Globus pallidus (tissue), 1 donor: Measurements from ENCODE around the gene PPP1R13B.
"Not testable (repeated sequence)": the region's sequence is repeated elsewhere in the genome, so short reads cannot be mapped to it uniquely, and the experiment has no call there.

Experiments used
- DNase-seq: peaks from one replicate; pipeline ENCODE4 v3.0.0-alpha.2; 2015; ENCODE audit warnings: low spot score

PPP1R13B gene, protein sequence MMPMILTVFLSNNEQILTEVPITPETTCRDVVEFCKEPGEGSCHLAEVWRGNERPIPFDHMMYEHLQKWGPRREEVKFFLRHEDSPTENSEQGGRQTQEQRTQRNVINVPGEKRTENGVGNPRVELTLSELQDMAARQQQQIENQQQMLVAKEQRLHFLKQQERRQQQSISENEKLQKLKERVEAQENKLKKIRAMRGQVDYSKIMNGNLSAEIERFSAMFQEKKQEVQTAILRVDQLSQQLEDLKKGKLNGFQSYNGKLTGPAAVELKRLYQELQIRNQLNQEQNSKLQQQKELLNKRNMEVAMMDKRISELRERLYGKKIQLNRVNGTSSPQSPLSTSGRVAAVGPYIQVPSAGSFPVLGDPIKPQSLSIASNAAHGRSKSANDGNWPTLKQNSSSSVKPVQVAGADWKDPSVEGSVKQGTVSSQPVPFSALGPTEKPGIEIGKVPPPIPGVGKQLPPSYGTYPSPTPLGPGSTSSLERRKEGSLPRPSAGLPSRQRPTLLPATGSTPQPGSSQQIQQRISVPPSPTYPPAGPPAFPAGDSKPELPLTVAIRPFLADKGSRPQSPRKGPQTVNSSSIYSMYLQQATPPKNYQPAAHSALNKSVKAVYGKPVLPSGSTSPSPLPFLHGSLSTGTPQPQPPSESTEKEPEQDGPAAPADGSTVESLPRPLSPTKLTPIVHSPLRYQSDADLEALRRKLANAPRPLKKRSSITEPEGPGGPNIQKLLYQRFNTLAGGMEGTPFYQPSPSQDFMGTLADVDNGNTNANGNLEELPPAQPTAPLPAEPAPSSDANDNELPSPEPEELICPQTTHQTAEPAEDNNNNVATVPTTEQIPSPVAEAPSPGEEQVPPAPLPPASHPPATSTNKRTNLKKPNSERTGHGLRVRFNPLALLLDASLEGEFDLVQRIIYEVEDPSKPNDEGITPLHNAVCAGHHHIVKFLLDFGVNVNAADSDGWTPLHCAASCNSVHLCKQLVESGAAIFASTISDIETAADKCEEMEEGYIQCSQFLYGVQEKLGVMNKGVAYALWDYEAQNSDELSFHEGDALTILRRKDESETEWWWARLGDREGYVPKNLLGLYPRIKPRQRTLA

DNA sequence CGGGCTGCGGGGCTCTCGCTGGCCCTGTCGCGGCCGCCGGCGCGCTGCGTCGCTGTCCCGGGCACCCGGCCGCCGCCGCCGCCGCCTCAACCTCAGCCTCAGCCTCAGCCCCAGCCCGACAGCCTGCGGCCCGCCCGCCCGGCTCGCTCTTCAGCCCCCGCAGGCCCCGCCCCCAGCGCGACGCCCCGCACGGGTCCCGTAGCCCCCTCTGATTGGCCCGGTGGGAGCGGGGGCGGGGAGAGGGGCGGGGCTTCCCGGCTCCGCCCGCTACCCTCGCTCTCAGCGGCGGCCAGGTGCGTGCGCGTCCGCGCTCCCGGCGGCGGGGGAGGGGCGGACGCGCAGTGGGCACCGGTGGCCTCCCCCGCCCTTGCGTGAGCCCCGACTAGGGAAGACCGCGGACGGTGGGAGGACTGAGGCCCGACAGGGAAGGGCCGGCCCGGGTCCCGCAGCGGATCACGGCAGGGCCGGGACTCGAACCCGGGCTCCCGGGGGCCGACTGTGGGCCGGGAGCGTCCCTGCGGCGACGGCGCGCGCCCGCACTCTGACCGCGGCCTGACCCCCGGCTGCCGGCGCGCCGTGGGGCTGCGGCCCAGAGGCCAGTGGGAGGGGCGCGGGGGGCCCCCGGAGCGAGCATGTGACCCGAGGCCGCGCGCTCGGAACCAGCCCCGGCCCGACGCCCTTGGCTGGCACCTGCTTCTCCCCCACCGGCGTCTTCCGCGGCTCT is at the start of gene PPP1R13B:
Gene PPP1R13B (minus strand): TSS at position 125 of the 724 bp plus-strand sequence. CDS start 268 bp downstream, outside the sequence.
- peak; percentile 91 for DNase-seq

- DNase-seq: no peak
Observed at GRCh38 chr14:103896578-103896977, 49.2 kb upstream of the PPP1R13B start.

DNA sequence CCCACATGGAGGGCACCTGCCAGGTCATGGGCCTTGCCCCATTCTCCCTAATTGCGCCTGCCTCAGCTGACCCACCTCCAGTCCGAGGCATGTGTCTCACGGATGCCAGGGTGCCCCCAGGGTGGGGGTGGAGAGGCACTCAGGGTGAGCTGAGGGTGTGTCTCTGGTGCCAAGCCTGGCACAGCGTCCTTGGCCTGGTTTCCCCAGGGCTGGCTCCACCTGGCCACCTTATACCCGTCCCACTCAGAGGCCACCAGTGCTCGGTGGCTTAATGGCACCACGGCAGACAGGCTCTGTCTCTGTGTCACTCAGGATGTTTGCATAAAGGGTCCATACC is 47.3 kb upstream of the PPP1R13B start:
- no peak for DNase-seq

DNA sequence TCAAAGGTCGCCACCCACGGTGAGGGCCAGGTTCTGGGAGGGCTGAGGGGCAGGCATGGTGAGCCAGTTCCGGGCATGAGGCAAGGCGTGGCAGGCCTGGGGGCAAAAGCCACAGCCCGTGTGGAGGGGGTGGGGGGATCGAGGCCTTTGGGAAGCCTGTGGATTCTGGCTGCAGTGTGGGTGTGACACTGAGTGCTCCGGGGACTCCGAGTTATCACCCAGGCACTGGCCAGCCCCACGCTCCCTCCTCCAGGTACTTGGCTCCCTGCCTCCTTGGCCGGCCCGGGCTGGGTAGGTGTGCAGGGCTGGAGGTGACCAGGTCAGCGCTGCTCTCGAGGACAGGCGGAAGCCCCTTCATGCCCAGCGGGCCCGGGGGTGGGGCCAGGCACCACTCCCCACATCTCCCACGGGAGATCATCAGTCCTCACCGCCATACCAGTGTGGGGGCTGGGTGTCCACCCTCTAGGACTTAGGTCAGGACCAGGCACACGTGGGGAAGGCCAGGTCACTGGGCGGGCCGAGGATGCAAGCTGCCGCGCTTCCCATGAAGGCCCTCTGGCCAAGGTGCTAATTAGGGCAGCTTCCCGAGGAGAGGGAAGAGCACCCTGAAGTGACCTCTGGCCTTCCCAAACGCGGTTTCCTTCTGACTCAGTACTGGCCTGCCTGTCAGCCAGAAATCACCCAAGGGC is 46.8 kb upstream of the PPP1R13B start:
- no peak for DNase-seq

- no peak for DNase-seq
Observed at GRCh38 chr14:103892247-103892646, 44.9 kb upstream of the PPP1R13B start.

DNA sequence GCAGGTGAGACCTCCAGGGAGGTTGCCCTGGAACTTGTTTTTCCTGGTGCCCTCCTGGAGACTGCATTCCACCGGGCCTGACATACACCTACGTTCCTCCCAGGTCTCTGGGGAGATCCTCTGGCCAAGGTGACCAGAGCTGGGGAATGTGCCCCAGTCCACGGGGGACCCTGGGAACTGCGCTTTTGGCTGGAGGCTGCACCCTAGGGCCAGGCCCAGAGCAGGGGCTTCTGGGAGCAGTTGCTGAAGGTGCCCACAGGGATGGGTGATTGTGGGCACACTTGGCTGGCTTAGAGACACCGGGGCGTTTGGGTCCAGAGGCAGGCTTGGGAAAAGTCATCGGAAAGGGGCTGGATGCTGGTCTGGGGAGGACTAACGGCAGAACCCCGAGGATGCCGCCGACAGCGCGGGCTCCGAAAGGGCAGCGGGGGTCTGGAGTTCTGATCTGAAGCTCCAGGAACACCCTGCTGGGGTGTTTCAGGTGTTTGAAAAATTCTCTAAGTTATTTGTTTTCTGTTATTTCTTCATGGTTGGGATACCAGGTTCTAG is 44.4 kb upstream of the PPP1R13B start:
- no peak for DNase-seq

GRCh38 chr14:103890821-103891666 is 43.7 kb upstream of the PPP1R13B start:
- DNase-seq: no peak

- DNase-seq: no peak
Observed at GRCh38 chr14:103890052-103890371, 42.6 kb upstream of the PPP1R13B start.

DNA sequence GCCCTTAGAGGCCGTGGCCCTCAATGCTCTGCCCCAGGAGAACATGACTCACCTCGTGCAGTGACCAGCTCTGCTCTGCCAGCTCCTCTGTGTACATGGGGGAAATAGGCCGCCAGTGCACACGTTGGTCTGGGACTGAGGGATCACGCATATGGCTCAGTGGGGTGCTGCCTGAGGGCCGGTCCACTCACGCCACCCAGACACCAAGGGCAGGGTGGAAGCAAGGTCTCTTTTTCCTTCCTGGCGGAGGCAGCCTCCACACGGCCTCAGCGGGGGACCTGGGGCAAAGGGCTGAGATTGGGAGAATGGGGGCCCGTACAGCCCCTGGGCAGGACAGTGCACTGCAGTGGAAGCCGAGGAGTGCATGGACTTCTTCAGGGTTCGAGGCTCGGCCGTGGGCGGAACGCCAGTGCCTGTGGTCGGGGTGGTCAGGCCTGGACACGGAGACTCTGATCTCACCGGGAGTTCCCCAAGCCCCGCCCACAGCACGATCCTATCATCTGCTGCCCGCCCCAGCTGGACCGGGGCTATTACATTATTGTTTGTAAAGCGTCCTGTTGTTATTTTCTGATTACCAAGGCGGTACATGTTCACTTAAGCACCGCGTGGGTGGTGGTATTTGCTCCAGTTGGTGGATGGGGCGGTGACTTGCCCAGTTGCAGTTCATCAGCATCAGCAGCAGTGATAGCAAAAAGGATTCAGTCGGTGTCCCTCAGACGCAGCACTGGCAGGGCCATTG is 42.1 kb upstream of the PPP1R13B start:
- no peak for DNase-seq

- DNase-seq: not testable (repeated sequence)
Observed at GRCh38 chr14:103889002-103889312, 41.6 kb upstream of the PPP1R13B start.

GRCh38 chr14:103887557-103888115 is 40.3 kb upstream of the PPP1R13B start:
- no peak for DNase-seq

DNA sequence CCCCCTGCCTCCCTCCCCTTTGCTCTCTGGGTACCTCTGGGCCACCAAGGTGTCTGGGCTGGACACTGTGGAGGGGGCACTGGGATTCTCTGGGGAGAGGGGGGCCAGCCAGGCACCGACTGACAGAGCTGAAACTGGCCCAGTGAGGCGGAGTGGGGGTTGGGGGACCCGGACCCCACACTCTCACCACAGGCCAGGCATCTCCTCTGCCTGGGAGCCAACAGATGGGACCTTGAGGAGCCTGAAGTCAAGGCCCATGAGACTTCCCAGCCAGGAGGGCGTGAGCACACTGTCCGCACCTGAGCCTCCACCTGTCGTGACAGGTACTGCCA is 39.8 kb upstream of the PPP1R13B start:
- DNase-seq: no peak

DNA sequence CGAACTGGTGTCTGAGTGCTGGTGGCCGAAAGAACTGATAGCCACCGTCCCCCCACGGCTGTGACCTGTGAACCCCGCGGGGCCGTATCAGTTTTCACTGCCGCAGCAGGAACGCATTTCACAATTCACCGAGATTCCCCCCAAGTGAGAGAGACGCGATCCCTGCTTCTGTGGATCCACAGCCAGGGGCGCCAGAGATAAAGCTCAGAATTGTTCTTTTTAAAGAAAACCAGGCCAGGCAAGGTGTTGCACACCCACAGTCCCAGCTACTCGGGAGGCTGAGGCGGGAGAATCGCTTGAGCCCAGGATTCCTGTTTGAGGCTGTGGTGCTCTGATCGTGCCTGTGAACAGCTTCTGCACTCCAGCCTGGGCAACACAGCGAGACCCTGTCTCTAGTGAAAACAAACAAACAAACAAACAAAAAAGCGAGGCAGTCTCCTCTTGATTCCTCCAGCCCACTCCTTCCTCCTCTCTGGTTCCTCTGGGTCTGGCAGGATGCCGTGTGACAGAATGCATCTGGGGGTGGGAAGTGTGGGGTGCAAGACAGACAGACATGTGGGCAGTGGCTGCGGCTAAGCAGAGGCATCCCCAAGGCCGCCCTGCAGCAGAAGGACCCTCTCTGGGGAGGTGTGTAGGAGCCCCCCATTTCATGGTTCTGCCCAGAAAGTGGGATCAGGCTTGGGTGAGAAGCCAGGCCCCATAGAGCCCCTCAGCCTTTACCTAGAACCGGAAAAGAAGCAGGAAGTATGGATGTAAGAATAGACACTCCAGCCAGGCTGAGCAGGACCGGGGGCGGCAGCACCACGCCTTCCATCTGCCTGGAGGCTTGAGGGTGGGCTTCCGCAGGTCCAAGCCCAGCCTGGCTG is 39.2 kb upstream of the PPP1R13B start:
- DNase-seq: no peak

DNA sequence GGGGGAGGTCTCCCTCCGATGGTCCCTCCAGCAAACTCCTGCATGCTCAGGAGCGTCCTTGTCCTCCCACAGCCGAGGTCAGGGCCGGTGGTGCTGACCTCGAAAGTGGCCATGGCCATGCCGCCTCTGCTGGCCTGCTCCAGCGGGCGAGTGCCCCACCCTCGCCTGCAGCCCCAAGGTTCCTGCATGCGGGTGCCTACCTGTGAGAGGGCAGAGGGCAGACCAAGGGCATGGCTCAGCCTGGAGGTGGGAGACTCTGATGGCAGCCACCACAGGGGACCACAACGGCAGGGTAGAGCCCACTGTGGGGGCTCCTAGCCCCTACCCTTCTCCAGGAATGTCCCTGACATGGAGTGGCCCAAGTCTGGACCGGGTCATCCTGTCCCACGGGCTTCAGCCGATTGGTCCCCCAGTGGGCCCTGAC is 38.1 kb upstream of the PPP1R13B start:
- no peak for DNase-seq

- no peak for DNase-seq
Observed at GRCh38 chr14:103884854-103885253, 37.5 kb upstream of the PPP1R13B start.

GRCh38 chr14:103883263-103883523 is 35.8 kb upstream of the PPP1R13B start:
- DNase-seq: no peak

GRCh38 chr14:103882503-103883262 is 35.3 kb upstream of the PPP1R13B start:
- DNase-seq: no peak
